Panc1 (cell line): ENCODE measurements around the gene CDC25B.

Experiments used
- TF ChIP-seq, protein P1 (sequence below), 2 experiments: IDR thresholded peaks; 2 replicates each; pipeline ENCODE4 v1.6.1; 2011 to 2012; ENCODE audit warnings: low read depth in 2 of 2, control low read depth in 1 of 2, low read length in 1 of 2, mild to moderate bottlenecking in 1 of 2, moderate library complexity in 1 of 2; ENCODE audit not compliant: insufficient read depth in 1 of 2
- TF ChIP-seq, protein P2 (sequence below): fragments of 450-650 bp; IDR thresholded peaks from 2 replicates; pipeline ENCODE4 v1.5.1; 2017; ENCODE audit warnings: mild to moderate bottlenecking

DNA sequence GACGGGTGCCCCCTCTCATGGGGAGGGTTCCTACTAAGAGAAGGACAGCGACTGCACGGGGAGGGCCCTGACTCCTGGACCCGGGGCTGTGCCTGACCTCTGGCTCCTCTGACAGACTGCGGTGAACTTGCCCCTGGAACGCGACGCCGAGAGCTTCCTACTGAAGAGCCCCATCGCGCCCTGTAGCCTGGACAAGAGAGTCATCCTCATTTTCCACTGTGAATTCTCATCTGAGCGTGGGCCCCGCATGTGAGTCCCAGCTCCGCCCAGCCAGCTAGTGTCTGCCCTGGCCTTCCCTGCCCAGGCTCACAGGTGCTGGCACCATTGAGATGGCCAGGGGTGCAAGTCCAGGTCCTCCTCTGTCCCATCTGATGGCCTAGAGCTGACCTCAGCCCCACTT, 7.2 kb downstream of the CDC25B start:
- TF ChIP-seq, protein P1, sequence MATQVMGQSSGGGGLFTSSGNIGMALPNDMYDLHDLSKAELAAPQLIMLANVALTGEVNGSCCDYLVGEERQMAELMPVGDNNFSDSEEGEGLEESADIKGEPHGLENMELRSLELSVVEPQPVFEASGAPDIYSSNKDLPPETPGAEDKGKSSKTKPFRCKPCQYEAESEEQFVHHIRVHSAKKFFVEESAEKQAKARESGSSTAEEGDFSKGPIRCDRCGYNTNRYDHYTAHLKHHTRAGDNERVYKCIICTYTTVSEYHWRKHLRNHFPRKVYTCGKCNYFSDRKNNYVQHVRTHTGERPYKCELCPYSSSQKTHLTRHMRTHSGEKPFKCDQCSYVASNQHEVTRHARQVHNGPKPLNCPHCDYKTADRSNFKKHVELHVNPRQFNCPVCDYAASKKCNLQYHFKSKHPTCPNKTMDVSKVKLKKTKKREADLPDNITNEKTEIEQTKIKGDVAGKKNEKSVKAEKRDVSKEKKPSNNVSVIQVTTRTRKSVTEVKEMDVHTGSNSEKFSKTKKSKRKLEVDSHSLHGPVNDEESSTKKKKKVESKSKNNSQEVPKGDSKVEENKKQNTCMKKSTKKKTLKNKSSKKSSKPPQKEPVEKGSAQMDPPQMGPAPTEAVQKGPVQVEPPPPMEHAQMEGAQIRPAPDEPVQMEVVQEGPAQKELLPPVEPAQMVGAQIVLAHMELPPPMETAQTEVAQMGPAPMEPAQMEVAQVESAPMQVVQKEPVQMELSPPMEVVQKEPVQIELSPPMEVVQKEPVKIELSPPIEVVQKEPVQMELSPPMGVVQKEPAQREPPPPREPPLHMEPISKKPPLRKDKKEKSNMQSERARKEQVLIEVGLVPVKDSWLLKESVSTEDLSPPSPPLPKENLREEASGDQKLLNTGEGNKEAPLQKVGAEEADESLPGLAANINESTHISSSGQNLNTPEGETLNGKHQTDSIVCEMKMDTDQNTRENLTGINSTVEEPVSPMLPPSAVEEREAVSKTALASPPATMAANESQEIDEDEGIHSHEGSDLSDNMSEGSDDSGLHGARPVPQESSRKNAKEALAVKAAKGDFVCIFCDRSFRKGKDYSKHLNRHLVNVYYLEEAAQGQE (IDR thresholded peaks at IDR 0.05; ENCODE audit: insufficient read depth in 1 of 2, low read depth in 2 of 2, low read length in 1 of 2): 0 out of 4 replicates have a peak, but pooled peaks of 1 of the 2 experiments have one; percentile 28
- TF ChIP-seq, protein P2, sequence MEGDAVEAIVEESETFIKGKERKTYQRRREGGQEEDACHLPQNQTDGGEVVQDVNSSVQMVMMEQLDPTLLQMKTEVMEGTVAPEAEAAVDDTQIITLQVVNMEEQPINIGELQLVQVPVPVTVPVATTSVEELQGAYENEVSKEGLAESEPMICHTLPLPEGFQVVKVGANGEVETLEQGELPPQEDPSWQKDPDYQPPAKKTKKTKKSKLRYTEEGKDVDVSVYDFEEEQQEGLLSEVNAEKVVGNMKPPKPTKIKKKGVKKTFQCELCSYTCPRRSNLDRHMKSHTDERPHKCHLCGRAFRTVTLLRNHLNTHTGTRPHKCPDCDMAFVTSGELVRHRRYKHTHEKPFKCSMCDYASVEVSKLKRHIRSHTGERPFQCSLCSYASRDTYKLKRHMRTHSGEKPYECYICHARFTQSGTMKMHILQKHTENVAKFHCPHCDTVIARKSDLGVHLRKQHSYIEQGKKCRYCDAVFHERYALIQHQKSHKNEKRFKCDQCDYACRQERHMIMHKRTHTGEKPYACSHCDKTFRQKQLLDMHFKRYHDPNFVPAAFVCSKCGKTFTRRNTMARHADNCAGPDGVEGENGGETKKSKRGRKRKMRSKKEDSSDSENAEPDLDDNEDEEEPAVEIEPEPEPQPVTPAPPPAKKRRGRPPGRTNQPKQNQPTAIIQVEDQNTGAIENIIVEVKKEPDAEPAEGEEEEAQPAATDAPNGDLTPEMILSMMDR: no peak
